ENCODE measurements around the gene EOMES. TPM values are rescaled to one million over a fixed set of nuclear protein-coding genes. Genes with fewer than 3 reads are reported as not detected.

Gene EOMES
- total and polyA plus RNA-seq, 12 donors: 0.10 to 1.2 (median 0.35) TPM

DNA sequence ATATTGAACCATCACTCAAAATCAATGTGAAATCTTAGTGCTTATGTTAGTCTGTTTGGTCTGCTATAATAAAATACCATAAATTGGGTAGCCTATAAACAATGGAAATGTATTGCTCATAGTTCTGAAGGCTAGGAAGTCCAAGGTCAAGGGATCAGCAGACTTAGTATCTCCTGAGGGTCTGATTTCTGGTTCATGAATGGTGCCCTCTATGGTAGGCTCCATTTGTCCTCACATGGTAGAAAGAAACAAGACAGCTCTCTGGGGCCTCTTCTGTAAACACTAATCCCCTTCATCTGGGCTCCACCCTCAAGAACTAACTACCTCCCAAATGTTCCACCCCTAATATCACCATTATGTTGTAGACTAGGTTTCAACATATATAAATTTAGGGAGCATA, 15.0 kb upstream of the EOMES start:
- intact Hi-C loops (cut with DNase I): no loop called here
- no peak for DNase-seq
- no peaks in the 10 kb centered on the region for H3K9me3 ChIP-seq (replicated peaks in 1 of 3)
- H3K4me3 ChIP-seq: no peak overlapping the region
- no peaks in the 10 kb centered on the region for H3K4me1 ChIP-seq (replicated peaks in 1 of 2)
- TF ChIP-seq, protein P1, sequence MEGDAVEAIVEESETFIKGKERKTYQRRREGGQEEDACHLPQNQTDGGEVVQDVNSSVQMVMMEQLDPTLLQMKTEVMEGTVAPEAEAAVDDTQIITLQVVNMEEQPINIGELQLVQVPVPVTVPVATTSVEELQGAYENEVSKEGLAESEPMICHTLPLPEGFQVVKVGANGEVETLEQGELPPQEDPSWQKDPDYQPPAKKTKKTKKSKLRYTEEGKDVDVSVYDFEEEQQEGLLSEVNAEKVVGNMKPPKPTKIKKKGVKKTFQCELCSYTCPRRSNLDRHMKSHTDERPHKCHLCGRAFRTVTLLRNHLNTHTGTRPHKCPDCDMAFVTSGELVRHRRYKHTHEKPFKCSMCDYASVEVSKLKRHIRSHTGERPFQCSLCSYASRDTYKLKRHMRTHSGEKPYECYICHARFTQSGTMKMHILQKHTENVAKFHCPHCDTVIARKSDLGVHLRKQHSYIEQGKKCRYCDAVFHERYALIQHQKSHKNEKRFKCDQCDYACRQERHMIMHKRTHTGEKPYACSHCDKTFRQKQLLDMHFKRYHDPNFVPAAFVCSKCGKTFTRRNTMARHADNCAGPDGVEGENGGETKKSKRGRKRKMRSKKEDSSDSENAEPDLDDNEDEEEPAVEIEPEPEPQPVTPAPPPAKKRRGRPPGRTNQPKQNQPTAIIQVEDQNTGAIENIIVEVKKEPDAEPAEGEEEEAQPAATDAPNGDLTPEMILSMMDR (IDR thresholded peaks at IDR 0.05): no peak
- TF ChIP-seq POLR2A (IDR thresholded peaks at IDR 0.05): no peak
- no peak overlapping the region for H3K27ac ChIP-seq
- H3K36me3 ChIP-seq (replicated peaks in 1 of 2): no peaks in the 10 kb centered on the region
- peaks cover 9% of the 10 kb centered on the region for H3K27me3 ChIP-seq

DNA sequence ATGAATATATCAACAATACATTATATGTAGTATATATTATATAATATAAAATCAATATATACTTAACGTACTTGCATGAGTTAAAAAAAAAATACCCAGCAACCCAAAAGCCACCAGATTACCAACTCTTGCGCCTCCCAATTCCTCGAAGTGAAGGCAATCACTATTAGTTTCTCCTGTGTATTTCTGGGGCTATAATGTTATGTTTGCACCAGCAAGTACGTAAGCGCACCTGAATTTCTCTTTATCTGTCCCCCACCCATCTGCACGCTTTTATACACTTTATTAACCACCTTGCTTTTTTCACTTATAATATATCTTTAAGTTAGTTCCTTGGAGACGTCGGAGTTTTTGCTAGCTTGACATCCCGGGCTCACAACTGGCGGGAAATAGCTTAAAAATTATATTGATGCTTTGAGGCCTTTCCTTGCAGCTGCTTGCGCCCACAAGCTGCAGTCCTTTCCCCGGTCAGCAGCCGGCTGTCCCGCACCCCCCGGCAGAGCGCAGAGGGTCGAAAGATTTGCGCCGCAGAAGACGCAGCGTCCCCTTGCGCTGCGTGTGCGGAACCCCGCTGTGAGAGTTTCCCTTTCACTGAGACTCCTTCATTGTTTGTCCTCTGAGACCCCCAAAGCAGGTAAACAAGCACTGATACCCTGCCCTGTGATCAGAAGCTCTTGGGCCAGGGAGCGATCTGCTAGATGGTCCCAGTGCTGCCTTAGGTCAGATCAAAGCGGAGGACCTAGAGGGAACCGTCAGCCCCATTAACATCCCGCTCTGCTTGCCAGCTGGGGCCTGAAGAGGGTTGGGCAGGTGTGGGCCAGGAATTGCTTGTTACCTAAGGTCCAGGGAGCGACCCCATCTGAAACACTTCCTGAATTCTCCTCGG, 8.9 kb upstream of the EOMES start:
- peaks cover 6 to 17% of the 10 kb centered on the region in 2 donors for H3K4me1 ChIP-seq (replicated peaks in 1 of 2)
- WGBS, 4 donors: 6 to 10% (median 7%) methylated on average over 26 to 31 of the region's 31 CpGs
- no peak for TF ChIP-seq POLR2A (IDR thresholded peaks at IDR 0.05)
- TF ChIP-seq, protein P1 (IDR thresholded peaks at IDR 0.05): no peak
- no peak overlapping the region for H3K27ac ChIP-seq
- H3K27me3 ChIP-seq: peaks cover 62% of the 10 kb centered on the region
- H3K36me3 ChIP-seq (replicated peaks in 1 of 2): no peaks in the 10 kb centered on the region
- no peak overlapping the region for H3K4me3 ChIP-seq
- intact Hi-C loops (cut with DNase I): no loop called here
- H3K9me3 ChIP-seq (replicated peaks in 1 of 3): no peaks in the 10 kb centered on the region
- DNase-seq: no peak

DNA sequence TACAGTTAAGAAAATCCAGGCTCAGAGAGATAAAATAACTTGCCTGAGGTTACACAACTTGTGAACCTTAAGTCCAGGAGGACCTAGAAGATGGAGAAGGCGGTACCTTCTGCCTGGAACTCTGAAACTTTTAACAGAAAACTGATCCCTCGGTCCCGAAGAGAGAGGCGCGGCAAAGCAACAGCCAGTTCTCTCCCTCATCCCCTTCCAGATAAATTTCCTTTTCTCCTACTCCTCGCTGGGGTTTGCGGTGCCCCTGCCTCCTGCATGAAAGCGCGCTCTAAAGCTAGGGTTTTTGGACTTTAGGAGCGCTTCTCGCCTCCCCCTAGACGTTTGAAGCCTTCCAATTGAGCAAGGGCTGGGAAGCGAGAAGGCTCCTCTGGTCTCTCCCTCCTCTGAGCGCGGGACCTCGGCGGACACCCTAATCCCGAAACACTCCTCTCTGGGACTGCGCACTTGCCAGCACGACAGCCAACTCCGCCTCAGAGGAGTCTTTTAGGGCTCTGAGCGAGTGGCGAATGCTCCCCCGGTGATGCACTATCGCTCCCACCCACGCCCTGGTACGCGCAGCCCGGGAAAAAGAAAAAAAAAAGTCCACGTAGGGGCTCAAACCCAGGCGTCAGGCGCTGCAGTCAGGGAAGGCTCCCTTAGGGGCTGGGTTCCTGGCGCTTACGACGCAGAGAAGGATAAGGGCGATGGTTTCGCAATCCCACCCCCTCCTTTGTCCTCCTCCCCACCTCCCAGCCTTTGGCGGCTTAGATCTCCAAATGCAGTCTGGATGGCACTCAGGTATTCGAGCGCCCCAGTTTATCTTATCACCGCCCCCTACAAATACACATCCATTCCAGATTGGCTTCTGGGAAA, 7.9 kb upstream of the EOMES start:
- WGBS, 4 donors: 2 to 6% (median 3%) methylated on average over 26 to 41 of the region's 41 CpGs
- Histone ChIP-seq H3K9me3 (replicated peaks in 1 of 3) (no peaks in the 10 kb centered on the region), H3K27me3 (peaks cover 72% of the 10 kb centered on the region), H3K4me1 (replicated peaks in 1 of 2) (peaks cover 6 to 17% of the 10 kb centered on the region in 2 donors), H3K27ac (no peak overlapping the region), H3K4me3 (peak overlapping the region in 1 of 4 donors; percentile 37), H3K36me3 (replicated peaks in 1 of 2) (no peaks in the 10 kb centered on the region)
- no peak for DNase-seq
- intact Hi-C loops (cut with DNase I): no loop called here
- TF ChIP-seq POLR2A (IDR thresholded peaks at IDR 0.05): no peak
- TF ChIP-seq, protein P1 (IDR thresholded peaks at IDR 0.05): no peak

DNA sequence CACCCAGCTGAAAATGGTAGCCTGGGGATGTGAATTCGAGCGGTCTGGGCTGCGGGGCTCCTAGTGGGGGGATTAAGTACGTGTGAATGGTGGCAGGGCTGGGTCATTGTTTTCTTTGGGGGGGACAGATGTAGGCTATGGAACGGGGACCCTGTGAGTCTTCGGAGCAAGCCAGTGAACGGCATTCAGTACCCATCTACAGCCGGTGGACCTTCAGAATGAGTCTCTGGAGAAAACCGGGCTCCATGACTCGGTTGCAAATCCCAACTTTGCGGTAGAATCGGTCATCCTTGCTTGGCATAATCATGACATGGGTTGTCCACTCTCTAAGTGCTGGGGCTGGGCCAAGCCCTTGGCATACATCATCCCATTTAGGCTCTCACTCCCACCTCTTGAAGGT, 7.2 kb upstream of the EOMES start:
- H3K27ac ChIP-seq: no peak overlapping the region
- peak overlapping the region in 1 of 4 donors; percentile 37 for H3K4me3 ChIP-seq
- no peak for DNase-seq
- no peaks in the 10 kb centered on the region for H3K9me3 ChIP-seq (replicated peaks in 1 of 3)
- WGBS, 4 donors: 12 to 16% (median 15%) methylated on average over 11 to 12 of the region's 12 CpGs
- H3K27me3 ChIP-seq: peaks cover 79% of the 10 kb centered on the region
- H3K4me1 ChIP-seq (replicated peaks in 1 of 2): peaks cover 6 to 17% of the 10 kb centered on the region in 2 donors
- TF ChIP-seq POLR2A (IDR thresholded peaks at IDR 0.05): no peak
- TF ChIP-seq, protein P1 (IDR thresholded peaks at IDR 0.05): no peak
- intact Hi-C loops (cut with DNase I): no loop called here
- no peaks in the 10 kb centered on the region for H3K36me3 ChIP-seq (replicated peaks in 1 of 2)
